Eye (tissue), 1 donor: ENCODE data around the gene HMG20A.

Experiments used
- DNase-seq: peaks from one replicate; pipeline ENCODE4 v3.0.0-alpha.2; 2015

HMG20A gene

DNA sequence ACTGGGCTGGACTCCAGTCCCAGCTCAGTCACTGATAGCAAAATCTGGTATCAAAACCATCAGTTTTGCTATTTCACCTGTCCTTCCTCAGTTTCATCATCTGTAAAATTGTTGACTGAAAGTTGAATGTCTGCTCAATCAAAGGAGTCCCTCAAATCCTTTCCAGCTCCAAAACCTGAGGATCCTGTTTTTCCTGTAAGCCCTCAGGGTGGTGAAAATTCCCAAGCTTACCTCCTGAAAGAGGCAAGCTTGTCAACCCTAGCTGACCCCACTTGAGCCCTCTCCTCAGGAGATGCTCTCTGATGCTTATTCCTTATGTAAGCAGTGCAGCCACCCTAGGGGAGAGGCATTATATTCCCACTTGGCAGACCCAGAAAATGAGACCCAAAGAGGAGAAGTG, 82.6 kb downstream of the HMG20A start:
- no peak for DNase-seq

DNA sequence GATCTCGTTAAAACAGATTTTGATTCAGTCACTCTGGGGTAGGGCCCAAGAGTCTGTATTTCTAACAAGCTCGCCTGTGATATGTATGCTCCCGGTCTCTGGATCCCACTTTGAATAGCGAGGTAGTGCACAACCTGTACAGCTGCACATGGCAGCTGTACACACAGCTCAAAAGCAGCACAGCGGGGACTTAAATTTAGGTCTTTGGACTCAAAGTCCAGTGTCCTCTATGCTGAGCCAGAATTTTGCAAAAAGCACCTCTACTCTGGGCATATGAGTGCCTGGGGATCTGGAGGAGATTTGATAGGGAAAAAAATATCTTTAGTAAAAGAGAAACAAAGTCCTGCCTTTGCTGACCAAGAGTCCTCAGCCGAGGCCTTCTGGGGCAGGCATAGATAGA, 83.1 kb downstream of the HMG20A start:
- DNase-seq, result no peak

DNA sequence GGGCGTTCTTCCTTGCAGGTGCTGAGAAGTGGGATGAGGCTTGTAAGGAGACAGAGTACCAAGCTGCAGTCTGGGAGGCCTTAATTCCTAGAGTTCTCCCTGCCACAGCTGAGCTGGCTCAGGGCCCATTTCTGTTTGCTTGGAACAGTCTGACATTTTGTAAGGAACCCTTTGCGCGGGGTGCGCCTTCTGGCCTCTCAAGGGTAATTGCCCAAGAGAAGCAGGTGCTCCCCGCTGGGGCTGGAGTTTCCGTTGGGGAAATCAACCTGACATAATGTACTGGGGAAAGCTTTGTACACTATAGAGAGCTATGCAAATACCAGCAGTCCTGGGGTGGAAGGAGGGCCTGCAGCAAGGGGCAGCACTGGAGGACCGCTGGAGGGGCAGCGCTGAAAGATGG, 83.6 kb downstream of the HMG20A start:
- peak; percentile 89 for DNase-seq

DNA sequence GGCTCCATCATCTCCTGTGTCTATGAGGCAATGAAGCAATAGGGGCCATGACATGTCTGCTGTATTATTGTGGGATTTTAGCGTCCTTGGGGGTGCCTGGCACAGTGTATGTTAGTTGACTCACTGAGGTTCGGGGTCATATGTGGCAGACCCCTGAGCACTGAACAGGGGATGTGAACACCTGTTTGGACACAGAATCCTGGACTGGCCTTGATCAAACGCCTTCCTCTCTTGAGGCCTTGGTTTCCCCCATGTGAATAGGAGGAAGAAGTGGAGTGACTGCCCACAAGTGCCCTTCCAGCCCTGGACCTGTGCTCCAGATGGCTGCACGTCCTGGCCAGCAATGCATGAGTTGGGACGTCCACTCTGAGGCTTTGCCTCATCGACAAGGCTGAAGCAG, 84.2 kb downstream of the HMG20A start:
- DNase-seq, result no peak

DNA sequence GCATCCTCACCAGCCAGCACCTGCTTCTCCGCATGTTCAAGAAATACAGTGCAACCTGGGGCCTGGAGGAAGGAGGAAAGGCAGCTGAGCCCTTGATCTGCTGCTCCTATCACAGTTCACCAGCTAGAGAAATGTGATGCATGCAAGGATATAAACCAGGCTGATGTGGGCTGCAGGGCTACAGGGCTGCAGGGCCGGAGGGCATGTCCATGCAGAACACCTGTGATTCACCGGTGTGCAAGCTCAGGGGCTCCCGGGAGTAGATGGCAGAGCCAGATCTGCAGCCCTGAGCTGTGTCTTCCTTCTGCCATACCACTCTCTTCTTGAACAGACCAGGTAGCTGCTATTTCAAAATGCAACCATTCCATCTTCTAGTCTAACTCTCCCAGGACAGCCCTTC, 84.9 kb downstream of the HMG20A start:
- peak; percentile 13 for DNase-seq

DNA sequence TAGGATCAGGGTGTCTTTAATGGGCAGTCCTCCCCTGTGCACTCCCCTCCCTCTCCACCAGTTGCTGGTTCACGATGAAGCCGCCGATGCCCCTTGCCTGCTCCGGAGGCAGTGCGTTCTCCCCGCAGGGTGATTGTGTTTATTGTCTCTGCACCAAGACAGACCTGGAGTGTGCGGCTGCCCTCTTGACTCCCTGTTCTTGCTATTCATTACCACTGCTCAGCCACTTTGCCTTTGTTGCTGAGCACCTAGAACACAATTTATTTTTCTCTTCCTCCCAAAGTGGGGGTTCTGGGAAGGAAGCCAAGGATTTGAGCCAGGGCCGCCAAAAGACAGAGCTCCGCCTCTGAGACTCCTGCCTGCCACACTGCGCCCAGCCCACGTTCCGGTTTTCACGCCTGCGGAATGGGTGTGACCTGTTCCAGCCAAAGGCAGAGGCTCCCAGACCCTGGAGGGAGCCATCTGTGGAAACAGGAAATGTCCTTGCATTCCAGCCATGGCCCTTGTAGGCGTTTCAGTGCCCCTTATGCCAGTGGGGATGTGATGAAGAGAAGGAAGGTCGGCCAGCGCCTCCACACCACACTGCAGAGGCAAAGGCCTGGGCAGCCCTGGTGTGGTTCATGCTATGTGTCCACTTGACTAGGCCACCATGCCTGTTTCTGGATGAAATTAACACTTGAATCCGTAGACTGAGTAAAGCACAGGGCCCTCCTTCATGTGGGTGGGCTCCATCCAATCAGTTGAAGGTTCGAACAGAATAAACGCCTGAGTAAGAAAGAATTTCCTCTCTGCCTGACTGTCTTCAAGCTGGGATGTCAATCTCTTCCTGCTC, 85.8 kb downstream of the HMG20A start:
- DNase-seq, result peak; percentile 69

DNA sequence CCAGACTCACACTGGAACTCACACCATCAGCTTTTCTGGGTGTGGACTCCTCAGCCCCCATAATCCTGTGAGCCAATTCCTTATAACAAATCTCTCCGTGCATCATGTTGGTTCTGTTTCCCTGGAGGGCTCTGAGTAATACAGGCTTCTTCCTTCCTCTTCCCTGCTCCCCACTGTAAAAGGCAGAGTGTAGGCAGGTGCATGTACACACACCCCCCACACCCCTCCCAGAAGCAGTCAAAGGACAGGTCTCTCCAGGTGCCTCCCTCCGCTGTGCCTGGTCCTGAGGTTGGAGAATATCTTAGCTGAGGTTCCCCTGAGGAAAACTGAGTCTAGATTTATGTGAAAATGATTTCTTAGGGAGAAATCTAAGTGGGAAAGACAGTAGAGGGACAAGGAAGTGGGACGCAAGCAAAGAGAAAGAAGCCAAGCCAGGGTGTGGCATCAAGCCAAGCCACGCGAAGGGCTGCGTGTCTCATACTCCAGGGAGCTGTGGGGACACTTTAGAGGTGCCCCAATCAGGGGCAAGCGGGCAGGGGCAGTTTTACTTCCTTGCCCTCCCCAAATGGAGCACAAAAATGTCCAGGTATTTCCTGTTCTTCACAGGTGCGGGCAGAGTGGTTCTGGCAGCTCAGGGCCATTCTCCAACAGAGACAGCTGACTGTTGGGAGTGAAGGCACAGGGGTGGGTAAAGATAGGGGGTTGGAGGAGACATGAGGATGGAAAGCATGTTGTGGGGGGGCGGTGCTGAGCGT, 86.6 kb downstream of the HMG20A start:
- peak; percentile 27 for DNase-seq

DNA sequence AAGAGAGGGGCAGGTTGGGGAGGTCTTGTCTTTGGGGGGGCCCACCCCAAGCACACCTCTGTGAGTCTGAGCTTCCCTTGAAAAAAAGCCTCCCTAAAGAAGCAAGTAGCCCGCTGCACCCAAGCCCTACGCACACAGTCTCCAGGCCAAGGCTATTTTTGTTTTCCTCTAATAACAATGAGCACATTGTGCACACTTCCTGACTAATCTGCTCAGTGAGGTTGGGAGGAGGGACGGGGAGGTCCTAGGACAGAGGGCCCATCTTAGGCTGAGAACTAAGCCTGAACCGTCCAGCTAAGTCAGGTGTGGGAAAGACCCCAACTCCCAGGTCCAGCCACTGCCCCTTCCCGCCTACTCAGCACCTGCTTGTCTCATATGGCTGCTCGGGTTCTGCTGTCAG, 87.2 kb downstream of the HMG20A start:
- DNase-seq, result peak; percentile 74

DNA sequence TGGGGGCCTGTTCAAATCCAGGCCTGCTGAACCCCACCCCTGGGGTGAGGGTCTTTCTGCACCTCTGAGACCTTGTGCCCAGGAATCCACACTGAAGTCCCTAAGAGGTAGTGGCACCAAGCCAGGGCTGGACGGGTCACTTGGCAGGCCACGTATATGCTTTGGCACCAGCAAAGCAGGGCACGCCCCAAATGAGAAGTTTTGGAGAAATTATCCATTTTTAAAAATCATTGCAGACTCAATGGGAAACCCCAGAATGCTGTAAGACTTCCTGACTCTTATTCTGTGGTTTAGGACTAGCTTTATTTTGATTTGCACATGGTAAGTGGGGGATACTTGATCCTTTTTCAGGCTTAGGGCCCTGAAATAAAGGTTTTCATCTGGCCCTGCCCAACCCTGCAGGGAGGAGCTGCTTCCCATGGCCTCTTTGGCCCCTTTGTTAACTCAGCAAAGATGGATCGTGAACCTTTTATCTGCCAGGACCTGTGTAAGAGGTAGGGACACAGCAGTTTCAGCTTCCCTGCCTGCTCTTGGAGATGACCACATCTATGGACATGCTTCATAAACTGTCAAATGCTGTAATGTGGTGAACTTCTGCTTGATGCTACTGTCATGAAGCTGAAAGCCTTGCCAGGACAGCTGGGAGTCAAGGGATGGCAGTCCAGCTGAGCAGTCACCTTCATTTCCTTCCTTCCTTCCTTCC, 88.0 kb downstream of the HMG20A start:
- no peak for DNase-seq

DNA sequence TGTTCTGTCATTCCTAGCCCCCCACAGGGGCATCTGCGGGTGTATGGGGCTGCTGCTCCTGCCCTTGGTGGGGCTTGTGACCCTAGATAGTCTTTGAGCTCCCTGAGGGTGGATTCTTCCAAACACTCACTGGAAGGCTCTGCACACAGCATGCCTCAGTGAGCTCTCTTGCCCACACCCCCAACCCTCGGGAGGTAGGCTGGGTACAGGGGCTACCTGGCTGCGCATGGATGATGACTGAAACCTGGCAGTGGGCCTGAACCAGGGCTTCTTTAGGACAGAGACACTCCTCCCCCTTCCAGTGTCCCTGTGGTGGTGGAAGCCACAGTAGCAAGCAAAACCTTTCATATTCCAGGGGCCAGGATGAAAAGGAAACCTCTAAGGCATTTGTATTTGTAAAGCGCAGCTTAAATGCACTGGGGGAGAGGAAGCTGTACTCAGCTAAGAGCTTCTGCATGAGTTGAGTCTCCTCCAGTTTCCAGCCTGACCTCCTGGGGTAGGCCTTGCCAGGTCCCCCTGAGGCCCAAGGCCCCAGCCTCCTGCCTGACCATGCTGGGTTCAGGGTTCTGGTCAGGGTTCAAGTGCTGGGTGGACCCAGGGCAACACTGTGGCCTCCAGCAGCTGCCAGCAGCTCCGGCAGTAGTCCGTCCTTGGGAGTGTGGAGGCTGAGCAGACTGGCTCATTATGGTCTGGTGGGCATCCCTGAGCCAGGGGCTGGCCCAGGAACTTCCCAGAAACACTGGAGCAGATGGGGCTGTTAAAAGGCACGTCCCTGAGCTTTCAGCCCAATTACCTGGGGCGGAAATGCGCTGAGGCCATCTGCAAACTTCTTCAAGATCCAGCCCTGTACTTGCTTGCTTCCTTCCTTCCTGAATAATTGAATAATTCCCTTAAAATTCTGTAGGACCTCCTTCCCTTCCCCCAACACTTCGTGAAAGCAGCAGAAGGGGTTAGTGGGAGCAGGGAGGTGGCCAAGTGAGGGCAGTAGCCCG, 89.7 kb downstream of the HMG20A start:
- DNase-seq, result no peak

DNA sequence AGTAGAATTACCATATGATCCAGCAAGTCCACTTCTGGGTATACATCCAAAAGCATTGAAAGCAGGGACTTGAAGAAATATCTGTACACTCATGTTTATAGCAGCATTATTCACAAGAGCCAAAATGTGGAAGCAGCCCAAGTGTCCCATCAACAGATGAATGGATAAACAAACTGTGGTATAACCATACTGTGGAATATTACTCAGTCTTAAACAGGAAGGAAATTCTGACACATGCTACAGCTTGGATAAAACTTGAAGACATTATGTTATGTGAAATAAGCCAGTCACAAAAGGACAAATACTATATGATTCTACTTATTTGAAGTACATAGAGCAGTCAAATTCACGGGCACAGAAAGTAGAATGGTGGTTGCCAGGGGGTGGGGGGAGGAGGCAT, 91.2 kb downstream of the HMG20A start:
- DNase-seq, result no peak

DNA sequence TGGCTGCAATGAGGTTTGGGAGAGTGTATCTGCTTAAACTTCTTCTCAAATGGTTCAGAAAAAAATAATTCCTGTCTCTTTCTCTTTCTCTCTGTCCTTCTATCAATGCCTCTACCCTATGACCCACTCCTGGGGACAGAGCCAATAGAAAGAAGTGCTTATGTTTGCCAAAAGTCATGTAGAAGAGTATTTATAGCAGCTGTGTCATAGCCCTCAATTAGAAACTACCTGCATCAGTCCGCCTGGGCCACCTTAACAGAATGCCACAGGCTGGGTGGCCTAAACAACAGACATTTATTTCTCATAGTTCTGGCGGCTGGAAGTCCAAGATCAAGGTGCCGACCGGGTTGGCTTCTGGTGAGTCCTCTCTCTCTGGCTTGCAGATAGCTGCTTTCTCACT, 92.5 kb downstream of the HMG20A start:
- no peak for DNase-seq

DNA sequence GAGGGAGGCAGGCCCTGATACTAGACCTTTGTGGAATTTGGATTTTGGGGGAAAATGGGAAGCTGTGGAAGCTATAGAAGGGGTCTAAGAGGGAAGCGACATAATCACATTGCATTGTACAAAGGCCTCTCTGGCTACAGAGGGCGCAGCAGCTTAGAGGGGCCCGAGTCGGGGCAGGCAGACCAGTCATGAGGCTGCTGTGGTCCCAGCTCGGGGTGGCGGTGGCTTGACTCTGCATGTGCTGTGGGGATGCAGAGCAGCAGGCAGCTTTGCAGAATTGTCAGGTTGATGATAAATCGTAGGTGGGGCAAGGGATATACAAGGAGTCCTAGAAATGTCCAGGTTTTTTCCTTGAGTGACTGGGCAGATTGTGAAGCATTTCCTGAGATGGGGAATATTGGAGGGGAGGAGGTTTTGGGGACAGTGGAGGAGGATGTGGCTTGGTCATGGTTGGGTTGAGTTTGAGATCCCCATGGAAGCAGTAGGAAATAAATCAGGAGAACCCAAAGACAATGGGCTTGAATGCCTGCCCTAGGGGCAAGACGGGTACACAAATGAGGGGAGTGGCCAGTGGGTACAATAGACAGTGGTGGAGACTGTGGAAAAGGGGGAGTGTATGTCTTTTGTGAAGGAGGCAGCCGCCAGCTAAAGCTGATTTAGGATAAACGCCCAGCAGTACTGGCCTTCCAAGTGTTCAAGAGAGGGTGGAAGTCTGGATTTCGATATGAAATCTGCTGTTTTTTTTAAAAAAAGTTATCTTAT, 94.1 kb downstream of the HMG20A start:
- DNase-seq, result no peak

DNA sequence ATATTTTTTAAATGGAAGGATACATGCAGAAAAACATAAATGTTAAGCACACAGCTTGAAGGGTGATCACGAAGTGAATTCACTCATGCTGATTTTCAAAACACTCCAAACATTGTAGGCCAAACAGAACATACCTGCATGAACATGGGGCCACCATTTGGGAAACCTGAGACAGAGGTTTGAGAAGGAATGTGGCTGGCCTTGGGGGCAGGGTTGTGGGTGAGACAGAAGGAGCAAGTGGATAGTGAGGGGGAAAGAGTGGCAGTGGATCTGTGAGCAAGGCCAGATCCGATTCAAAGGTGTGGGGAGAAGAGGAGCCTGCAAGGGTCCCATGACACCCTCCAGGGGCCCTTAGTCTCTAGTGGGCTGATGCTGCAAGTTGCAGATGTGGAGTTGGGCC, 94.9 kb downstream of the HMG20A start:
- no peak for DNase-seq

DNA sequence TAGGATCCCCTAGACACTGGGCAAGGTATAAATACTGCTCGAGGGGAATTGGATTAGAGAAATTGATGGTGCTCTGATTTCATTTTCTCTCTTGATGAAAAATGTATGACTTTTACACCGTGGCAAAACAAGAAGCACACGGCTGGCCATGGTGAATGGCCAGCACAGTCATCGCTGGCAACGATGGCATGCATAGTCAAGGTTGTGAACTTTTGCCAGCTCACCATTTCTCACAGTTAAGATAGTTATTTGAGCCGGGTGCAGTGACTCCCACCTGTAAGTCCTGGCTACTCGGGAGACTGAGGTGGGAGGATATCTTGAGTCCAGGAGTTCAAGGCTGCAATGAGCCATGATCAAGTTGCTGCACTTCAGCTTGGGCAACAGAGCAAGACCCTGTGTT, 95.4 kb downstream of the HMG20A start:
- DNase-seq, result no peak

DNA sequence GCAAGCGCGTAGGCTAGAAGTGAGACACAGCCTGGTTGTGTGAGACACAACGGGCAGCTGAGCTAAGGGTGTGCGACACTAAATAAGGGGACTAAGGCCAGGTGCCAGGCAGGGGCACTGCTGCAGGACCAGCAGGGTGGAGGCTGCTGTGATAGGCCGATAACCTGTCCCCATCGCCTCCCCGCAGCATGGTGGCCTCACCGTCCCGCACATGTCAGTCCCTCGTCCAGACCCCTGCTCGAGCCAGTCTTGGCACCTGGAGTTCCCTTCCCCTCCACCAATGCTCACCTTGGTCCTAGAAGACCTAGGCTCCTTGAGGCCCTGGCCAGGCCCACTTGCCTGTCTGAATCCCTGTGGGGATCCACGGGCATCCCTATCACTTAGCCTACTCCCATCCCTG, 96.1 kb downstream of the HMG20A start:
- DNase-seq, result no peak

DNA sequence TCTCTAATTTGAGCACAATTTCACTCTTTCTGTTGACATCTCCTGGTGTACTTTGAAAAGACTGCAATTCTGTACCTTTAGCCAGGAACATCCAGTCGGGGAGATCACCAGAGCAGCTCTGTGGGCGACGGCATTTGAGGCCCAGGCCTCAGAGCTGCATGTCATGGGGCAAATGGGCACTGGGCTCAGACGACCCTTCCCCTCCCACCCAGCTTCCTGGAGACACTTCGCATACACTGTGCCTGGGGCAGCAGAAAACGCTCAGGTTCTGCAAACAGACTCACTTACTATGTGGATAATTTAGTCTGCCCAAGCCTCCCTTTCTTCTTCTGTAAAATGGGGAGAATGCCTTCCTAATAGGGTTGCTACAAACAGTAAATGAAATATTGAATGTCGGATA, 96.9 kb downstream of the HMG20A start:
- DNase-seq, result no peak

DNA sequence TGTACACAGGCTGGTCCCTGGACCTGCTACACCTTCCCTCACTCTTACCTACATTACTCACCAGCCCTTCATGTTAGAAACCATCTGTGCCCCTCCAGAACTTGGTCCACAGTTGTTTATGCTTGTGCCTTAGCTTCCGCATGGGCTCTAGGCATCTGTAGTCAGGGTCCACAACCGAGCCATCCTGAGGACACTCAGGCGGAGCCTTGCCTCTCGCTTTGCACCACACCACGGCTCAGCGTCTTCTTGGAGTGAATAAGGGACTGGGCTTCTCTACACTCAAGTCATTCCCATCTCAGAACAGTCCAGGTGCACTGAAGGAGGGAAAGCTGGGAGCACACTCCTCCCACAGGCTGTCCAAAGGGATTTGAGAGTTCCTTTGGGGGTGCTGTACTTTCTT, 97.8 kb downstream of the HMG20A start:
- no peak for DNase-seq

DNA sequence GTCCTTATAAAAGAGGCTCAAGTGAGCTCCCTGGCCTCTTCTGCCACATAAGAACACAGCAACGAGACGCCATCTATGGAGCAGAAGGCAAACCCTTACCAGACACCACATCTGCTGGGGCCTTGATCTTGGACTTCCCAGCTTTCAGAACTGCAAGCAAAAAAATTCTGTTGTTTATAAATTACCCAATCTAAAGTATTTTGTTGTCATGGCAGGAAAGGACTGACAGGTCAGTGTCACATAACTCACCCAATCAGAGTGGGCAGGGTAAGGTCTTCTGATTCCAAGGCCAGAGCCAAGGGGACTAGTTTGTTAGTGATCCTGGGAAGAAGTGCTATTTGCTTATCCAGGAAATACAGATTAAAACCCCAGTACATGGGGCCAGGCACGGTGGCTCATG, 98.9 kb downstream of the HMG20A start:
- DNase-seq, result no peak

DNA sequence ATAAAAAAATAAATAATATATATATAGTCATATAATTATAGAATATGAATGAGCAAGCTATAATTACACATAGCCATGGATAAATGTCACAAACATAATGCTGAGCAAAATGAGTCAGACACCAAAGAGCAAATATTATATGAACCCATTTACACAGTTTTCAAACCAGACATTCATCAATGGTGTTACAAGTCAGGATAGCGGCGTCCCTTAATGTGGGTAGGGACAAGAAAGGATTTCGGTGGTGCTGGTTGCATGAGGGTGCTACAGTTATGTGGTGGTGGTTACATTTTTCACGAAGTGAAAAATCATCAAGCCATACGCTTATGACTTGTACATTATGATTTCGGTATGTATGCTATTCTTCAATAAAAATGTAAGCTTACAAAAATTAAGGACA, 100.5 kb downstream of the HMG20A start:
- DNase-seq, result no peak

DNA sequence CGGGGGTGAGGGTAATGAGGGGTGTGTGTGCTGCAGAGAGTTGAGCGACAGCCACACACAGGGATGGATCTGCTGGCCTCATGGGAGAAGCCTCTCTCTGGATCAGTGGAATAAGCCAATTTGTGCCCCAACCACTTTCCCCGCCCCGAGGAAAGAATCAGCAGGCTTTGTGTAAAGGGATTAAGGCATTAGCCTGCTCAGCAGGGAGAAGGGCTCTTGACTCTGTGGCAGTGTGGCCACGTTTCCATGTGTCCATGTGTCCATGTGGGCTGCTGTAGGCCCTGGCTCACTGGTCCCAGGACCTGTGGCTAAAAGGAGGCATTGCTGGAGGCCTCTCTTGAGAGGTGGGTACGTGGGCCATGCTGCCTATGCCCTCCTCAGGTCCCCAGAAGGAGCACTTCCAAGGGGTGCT, 104.7 kb downstream of the HMG20A start:
- peak; percentile 68 for DNase-seq
